WI38 (cell line): Measurements from ENCODE around the gene RGS7.

Experiments
- H3K4me3 ChIP-seq: 2 replicates; pipeline ENCODE4 v1.5.1; 2011; ENCODE audit warnings: low read depth, mild to moderate bottlenecking, control low read depth, low read length
- TF ChIP-seq, protein P1 (sequence below): IDR thresholded peaks from 2 replicates; pipeline ENCODE4 v1.5.1; 2012; ENCODE audit warnings: low read depth, mild to moderate bottlenecking, control low read depth, low read length

RGS7 gene

DNA sequence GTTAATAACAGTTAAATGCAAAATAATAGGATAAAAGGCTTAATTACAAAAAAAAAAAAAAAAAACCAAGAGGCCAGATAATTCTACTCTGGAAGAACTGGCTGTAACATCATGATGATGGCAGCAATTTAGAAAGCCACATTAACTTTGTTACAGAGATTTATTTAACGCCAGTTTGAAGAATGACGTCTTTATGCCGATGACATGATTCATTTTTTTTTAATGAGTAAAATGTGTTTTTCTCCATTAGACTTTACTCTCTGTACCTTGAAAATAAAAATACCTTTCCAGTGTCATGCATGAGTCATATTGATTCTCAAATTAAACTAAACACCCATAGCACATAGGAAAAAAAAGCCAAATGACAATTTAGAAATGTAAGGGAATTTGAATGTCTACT lies 226.1 kb downstream of the RGS7 start:
- TF ChIP-seq, protein P1, sequence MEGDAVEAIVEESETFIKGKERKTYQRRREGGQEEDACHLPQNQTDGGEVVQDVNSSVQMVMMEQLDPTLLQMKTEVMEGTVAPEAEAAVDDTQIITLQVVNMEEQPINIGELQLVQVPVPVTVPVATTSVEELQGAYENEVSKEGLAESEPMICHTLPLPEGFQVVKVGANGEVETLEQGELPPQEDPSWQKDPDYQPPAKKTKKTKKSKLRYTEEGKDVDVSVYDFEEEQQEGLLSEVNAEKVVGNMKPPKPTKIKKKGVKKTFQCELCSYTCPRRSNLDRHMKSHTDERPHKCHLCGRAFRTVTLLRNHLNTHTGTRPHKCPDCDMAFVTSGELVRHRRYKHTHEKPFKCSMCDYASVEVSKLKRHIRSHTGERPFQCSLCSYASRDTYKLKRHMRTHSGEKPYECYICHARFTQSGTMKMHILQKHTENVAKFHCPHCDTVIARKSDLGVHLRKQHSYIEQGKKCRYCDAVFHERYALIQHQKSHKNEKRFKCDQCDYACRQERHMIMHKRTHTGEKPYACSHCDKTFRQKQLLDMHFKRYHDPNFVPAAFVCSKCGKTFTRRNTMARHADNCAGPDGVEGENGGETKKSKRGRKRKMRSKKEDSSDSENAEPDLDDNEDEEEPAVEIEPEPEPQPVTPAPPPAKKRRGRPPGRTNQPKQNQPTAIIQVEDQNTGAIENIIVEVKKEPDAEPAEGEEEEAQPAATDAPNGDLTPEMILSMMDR: no peak
- no peak overlapping the region for H3K4me3 ChIP-seq

DNA sequence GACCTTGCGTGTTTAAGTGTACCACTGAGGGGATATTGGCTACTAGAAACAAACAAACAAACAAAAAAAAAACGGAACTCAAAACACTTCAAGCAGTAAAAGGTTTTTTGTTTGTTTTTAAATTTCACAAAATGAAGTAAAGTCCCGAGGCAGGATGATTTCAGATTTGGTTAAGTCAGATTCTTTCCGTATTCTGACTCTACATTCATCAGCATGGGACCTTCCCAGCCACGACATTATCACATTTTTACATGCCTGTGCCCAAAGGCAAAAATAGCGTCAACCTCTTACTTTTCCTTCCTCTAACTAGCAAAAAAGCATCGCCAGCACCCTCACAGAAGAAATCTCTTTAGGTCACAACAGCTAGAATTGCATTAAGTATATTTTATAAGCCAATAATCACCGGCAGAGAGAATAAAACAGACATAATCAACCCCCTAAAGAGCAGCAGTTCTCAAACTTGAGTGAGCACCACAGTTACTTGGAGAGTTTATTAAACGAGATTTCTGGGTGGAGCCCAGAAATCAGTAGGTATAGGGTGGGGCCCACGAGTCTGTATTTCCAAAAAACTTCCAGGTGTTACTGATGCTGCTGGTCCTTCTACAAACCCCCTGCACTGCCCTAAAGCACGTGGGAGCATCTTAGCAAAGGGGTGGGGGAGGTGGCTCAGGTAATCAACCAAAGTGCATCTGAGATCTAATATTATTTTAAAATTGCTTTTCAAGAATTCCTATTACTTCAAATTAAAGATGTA lies 227.6 kb downstream of the RGS7 start:
- H3K4me3 ChIP-seq: no peak overlapping the region
- TF ChIP-seq, protein P1: no peak

DNA sequence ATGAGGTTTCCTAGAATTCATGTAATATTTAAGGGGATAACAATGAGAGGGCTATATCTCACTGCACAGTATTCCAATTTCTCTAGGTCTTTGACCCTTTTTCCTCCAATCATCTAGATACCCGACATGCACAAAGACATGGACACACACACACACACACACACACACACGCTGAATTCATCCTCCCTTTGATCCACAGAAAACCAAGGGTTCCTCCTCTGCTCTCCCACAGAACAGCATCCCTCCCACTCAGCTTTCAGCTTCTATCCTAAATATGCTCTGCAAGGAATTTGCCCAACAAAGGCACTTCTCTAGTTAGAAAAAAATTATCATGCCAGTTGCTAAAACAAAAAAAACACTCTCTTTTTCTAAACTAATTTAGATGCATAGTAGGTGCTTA lies 231.7 kb downstream of the RGS7 start:
- H3K4me3 ChIP-seq: no peak overlapping the region
- TF ChIP-seq, protein P1: no peak

DNA sequence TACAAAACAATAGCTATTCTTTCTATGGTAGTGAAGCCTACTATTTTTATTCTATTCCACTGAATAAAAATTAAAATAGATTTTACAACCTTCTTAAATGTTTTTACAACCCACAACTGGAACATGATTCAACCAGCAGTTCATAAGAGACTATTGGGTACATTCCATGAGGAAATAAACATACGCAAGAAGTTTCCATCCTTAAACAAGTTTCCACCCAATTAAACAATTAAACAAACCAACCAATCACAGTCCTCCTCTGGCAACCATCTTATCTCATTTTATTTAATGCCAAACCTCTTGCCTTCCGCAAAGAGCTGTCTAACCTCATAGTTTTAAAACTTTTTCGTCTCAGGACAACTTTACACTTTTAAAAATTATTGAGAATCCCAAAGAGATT lies 239.0 kb downstream of the RGS7 start:
- H3K4me3 ChIP-seq: no peak overlapping the region
- TF ChIP-seq, protein P1: no peak

DNA sequence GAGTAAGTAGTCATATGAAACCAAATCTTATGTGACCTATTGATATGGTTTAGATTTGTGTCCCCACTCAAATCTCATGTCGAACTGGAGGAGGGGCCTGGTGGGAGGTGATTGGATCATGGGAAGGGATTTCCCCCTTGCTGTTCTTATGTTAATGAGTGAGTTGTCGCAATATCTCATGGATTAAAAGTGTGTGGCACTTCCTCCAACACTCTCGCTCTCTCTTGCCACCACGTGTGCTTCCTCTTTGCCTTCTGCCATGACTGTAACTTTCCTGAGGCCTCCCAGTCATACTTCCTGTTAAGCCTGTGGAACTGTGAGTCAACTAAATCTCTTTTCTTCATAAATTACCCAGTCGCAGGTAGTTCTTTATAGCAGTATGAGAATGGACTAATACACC lies 241.2 kb downstream of the RGS7 start:
- no peak overlapping the region for H3K4me3 ChIP-seq
- TF ChIP-seq, protein P1: no peak

DNA sequence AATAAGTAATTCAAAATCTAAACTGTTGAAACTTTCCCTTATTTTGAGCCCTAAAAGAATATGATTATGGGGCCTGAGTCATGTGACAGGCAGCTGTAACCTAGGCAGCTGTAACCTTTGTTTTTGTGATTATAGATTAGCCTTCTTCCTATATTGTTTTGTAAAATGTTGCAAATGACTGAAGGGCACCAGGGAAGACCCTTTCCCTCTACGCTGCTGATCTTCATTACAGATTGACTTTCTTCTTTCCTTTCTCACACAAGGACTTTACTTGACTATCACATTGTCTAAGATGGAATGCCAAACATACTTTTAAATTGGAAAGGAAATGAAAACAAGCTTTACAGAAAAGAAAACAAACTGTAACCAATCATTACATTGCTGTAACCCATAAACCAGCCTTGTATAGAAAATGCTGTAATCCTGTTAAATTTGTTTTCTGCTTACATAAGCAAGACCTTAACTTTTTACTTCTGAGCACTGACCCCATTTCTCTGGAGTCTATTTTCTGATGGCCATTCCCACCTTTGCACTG lies 242.2 kb downstream of the RGS7 start:
- TF ChIP-seq, protein P1: no peak
- no peak overlapping the region for H3K4me3 ChIP-seq

DNA sequence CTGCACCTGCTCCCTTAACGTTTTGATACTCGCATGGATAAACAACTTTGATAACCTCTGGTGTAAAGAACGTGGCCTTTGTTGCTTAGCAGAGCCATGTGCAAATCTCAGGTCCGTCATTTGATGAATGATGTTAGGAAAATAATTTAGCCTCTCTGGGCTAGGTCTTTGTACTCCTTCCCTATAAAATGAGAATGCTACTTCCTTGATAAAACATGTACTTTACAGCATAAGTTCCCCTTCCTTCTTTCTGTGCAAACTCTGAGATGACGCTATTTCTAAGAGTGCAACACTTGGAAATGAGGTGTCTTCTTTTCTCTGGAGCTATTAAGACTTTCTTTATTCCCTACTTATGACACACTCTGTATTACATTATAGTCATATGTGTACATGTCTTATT lies 243.4 kb downstream of the RGS7 start:
- H3K4me3 ChIP-seq: no peak overlapping the region
- TF ChIP-seq, protein P1: no peak
